HUDEP-2 (cell line): Measurements from ENCODE around the gene GCN1.

ENCODE experiments used
- DNase-seq, 76 experiments: peaks; one replicate each; lab custom pipeline; 2025; ENCODE audit not compliant: unreplicated experiment in 76 of 76; lab: John Stamatoyannopoulos, UW

Gene GCN1

DNA sequence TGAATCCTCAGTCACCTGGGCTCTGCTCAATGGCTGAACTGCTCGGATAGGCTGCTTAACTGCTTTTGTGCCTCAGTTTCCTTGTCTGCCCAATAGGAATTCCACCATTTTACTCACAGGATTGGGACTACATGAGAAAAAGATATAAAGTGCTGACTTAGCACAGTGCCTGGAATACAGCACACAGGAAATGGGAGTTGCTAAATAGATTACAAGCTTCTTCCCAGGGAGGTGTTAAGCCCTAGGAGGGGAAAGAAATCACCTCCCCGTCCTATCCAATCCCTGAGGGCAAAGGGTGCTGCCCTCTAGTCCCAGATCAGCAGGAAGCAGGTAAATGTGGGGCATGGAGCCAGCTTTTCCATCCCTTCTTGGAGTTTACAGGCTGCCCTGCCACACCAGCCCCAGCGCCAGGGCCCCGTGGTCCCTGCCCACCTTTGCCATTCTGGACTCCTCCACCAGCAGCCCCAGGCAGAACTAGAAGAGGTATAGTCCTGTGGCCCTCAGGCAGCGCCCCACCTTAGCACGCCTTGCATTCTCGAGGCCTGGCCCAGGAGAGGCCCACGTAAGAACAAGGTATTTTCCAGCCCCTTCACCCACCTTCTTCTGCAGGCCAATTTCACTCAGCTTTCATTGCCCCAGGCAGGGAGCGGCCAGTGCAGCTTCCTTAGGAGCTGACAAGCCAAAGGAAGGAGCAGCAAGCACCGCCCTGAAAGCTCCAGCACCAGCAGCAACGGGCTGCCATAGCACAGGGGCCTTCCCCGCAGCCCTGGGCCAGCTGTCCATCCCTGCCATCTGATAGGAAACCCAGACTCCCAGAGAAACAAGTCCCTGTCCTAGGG is 35.2 kb upstream of the GCN1 start:
- DNase-seq: no peak

DNA sequence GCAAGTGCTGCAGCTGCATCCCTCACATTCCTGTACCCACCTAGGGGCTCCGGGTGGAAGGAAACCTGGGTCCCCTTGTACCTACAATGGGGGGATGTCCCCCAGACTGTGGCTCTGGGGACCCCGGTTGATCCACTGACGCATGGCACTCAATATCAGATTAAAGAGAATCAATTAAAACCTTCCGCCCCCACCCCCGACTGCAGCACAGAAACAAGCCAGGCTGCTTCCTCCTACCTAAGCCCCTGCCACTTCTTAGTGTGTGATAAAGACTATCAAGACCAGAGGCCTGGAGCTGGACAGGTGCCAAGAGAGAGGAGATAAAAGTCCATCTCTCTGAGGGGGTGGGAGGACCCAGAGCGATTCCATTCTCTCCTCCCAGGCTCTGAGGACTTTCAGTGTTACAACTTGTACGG is 34.6 kb upstream of the GCN1 start:
- peak in 70 of 76 experiments; percentile 17 to 84 (median 62) for DNase-seq

DNA sequence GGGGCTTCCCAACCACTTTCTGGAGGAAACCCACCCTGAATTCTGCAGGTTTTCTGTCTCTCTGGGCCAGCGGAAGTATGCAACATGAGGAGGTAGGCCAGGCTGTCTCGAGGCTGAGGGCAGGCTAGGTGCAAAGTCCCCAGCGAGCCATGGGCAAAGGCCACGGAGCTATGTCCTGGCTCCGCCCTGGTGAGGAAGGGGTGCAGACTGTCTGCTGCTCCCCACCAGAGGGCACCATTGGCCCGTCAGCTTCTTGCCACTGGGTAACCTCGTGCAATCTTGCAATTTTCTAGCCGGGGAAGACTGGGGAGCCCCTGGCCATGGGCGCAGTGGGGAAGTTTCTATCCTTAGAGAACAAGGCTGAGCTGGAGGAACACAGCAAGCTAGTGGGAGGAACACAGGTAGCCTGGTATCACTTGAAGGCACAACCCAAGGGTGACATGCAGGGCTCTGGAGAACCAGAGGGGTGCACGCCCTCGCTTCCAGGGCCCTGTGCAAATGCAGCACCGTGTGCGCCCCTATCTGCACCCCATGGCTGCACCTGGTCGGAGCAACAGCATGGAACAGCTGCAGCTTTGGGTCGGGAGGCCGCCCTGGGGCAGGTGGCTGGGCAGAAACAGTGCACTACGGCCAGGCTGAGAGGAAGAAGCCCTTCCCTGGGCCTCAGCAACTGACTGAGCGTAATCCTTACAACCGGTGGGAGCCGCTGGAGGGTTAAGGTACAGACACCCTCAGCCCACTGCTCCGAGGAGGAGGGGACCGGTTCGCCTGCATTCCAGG is 34.0 kb upstream of the GCN1 start:
- DNase-seq: peak in 74 of 76 experiments; percentile 5 to 84 (median 68)

DNA sequence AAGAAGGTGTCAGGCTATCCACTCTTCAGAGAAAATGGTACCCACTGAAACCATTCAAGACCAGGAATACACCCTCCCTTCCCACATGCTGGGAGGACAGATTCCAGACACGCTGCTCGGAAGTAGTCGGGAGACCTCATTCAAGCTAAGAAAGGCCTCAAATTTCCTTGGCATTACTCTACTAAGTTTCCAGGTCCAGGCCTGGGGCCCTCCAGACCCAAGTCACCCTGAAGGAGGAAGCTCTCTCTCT is 33.5 kb upstream of the GCN1 start:
- DNase-seq: no peak

DNA sequence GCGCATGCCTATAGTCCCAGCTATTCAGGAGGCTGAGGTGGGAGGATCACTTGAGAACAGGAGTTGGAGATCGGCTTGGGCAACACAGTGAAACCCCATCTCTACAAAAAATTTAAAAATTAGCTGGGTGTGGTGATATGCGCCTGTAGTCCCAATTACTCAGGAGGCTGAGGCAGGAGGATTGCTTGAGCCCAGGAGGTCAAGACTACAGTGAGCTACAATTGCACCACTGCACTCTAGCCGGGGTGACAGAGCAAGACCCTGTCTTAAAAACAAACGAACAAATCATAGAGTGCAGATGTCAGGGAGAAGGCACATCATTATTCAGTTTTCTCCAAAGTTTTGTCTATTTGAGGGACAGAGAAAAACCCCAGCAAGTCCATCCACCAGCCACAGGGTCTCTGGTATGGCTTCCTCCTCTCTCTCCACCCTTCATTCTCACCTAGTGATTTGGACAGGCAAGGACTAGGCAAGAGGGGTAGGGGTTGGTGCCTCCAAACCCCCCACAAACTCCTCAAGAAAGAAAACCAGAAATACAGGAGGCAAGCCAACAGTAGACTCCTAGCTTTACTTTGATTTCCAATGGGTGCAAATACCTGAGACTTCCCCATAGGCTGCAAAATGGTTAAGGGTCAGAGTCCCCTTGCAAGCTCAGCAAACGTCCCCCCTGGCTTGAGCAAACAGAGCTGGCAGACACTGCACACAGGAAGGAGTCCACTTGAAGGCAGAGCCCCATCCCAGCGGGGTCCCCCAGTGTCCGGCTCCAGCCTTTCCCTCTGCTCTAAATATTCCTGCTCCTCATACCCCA is 32.9 kb upstream of the GCN1 start:
- no peak for DNase-seq

DNA sequence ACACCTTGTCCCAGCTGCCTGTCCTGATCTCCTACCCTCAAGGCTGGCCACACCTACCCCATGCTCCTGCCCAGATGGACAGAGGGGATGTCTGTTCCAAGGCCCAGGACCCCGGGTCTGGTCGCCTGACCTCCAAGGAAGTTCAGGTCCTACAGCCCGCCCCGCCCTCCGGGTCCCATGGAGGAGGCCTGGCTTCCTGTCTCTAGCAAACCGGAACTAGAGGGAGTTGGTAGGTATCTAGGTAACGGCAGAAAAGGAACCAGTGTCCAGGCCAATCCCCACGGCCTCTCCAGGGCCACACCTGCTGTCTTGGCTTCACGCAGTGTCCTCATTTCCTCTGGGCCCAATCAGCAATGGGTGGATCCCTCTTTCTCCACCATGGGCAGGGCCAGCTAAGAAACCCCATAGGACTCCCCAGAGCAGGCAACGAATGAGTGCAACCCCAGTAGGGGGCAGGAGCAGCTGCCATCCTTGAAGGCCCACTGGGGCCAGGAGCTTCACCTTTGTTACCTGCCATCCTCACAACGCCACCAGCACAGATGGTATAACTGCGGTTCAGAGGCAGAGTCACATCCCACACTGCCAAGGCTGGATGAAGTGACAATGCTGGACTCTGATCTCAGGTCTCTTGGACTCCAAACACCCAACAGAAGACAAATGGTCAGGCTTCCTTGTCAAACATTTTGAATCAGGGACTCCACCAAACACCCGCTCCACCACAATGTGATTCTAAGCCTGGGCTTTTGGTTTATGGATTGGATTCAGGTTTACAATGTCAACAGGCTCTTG is 31.5 kb upstream of the GCN1 start:
- peak in 23 of 76 experiments; percentile 10 to 42 (median 24) for DNase-seq

DNA sequence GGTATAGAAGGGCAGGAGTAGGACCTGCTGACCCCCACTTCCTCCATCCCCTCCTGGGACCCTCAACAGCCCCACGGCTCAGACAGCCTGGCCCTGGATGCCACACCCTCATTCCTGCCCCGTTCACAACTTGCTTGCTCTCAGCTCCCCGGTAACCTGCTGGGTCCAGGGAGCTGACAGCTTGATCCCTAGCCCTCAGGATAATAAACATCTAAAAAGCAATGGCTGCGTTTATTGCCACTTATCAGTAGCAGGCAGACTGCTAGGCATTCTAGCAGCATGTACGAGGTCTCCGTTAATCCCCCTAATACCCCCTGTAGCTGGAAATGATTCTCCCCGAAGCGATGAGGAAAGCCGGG is 30.7 kb upstream of the GCN1 start:
- no peak for DNase-seq

DNA sequence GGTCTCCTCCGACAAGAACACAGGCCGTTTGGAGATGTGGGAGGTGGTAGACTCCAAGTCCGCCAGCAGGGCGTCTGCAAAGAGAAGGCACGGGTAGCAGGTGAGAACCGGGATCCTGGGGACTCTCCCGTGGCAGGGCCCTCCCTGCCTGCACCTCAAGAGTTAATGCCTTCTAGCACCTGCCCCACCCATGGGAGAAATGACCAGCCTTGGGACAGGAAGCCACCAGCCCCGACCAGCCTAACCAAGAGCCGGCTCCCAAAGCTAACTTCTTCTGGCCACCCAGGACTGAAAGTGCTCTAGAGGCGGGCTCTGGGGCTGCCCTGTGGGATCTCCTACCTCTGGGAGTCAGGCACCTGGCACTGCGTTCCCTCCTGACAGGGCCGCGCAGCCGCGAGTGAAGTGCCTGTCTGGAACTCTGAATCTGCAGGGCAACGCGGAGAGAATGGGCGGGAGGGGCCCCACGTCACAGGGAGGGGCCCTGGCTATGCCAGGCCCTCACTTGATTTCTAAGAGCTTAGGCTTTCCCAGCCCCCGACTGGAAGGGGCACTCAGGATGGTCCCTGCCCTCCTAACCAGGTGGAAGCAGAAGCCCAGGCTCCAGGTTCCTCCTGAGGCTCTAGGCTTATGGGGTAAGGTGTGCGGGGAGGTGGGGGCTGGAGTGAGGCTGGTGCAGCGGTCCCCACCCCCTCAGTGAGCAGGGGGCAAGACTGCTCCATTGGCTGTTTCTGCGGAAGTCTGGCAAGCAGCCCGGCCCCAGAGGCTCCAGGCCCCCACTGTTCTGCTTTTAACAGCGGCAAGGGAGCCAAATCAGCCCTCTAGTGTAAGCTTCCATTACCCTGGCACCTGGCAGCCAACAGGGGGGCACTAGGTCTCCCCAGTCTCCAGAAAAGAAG is 30.0 kb upstream of the GCN1 start:
- DNase-seq: peak in 22 of 76 experiments; percentile 6 to 41 (median 18)

DNA sequence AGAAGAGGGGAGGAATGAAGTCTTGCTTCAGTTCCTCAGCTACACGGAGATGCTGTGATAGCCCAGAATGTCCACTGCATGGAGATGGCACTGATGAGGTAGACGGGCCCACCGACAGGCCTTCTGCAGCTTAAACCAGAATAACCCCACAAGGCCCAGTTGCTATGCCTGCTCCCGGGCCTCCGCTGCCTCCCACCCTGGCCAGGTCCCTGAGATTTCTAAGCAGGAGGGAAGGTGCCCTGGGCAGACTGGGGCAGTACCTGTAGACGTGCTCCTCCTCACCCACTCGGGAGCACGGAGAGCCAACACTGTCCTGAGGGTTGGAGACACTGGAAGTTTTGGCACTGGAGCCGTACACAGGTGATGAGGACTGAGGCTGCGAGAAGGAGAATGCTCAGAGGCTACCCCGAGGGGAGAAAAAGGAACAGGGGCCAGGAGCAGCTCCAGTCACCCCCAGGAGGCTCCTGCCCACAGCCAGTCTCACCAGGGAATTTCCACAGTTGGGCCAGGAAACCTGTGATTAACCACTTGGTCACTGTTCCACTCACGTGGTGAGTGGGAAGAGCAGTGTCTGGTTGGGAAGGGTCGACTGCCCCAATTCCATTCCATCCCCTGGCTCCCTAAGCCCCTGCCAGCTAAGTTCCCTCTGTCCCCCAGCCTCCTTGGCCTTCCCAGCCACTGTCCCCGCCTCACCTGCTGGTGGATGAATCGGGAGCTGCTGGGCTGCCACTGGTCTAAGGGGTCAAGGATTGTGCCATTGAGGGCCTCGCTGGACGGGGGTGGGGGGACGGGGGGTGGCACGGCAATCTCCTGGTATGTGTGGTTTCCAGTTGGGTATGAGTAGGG is 29.2 kb upstream of the GCN1 start:
- DNase-seq: no peak

DNA sequence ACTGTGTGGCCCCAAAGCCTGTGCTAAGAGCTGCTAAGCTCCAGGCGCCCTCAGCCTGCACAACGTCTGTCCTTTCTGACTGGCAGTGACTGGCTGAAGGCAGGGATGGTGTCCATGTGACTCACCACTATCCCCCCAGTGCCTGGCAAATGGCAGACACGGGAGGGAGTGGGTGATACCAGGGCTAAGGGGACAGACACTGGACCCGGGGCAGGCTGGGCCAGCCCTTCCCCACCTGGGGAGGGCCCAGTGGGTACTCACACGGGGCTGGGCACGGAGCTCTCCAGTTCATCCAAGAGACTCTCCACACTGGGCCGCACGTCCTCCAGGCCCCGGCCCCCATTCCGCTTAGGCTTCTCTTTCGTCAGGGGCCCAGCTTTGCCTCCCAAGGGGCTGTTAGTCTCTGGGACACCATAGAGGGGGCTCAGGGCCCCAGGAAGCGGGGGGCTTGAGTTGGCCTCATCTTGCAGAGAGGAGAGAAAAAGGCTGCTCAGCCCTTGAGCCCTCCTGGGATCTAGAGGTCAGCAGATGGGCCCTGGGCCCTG is 27.8 kb upstream of the GCN1 start:
- DNase-seq: no peak

DNA sequence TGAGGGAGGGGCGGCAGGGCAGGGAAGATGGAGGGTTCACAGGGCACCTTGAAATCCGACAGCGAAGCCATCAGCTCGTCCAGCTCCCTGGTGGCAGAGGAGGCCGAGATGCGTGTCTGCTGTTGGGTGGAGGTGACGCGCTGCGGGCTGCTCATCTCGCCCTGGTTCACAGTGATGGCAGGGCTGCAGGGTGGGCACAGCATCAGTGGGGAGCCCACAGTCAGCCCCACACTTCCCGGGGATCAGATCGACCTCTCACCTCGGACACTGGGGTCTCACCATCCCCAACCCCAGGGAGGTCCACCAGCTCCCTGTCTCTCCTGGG is 27.0 kb upstream of the GCN1 start:
- DNase-seq: no peak

DNA sequence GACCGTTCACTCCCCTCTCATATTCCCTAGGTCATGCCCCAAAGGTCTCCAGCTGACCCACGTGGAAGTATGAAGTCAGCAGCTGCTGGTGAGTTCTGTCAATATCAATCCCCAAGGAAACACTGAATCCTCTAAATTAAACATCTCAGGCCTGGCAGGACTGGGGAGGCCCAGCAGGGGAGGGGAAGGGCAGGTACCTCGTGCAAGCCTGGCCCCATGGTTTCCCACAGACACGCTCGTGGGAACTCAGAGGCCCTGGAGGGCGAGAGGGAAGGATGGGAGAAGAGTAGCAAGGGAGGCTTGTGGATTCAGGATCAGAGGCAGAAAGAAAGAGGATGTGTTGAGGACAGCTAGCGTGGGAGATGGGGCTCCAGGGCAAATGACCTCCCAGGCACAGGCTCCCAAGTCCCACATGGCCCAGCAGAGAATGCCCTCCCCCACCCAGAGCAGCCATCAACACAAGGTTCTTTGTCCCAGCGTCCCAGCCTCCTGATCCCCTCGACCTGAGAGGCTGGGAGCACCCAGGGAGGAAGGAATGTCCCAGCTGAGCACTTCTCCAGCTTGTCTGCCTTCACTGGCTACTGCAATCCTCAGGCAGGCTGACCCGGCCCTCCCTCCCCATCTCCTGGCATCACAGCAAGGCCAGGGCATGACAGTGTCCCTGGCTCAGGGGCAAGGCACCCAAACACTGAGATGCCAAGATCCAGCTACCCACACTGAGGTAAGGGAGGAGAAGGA is 26.5 kb upstream of the GCN1 start:
- DNase-seq: no peak

DNA sequence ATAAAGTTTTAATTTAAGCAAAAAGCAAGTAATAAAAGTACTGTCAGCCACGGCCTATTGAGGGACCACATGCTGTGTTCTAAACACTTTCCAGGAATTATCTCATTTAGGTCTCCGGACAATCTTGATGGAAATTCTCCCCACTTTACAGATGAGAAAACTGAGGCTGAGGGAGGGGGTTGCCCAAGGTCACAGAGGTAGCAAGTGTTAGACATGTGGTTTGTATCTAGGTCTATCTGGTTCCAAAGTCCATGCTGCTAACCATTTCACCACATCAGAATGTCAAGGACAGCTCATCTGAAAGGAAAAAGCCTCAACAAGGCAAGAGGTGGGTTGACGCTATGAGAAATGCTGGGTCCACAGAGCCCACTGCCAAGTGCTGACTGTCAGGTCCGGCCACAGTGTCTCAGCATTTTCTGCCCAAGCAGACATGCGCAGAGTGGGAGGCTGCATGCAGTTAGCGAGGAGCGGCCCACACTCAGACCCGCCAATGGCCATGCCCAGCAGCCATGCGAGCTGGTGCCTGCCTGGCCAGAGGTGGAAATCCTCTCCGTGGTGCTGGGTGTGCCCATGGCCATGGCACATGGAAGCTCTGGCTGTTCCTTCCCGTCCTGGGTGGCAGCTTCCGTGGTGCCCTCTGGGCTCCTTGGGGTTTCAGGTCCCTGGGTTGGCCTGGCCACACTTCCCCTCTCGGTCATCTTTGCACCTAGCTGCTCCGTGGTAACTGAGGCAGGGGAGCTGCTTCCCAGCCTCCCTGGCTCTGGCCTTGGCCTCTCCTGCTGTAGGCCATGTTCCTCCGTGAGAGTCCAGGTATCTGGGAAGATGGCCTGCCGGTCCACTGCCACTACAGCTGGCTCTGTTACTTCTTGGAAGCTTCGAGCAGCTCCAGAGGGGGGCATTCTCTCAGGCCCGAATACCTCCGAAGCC is 24.4 kb upstream of the GCN1 start:
- DNase-seq: no peak

DNA sequence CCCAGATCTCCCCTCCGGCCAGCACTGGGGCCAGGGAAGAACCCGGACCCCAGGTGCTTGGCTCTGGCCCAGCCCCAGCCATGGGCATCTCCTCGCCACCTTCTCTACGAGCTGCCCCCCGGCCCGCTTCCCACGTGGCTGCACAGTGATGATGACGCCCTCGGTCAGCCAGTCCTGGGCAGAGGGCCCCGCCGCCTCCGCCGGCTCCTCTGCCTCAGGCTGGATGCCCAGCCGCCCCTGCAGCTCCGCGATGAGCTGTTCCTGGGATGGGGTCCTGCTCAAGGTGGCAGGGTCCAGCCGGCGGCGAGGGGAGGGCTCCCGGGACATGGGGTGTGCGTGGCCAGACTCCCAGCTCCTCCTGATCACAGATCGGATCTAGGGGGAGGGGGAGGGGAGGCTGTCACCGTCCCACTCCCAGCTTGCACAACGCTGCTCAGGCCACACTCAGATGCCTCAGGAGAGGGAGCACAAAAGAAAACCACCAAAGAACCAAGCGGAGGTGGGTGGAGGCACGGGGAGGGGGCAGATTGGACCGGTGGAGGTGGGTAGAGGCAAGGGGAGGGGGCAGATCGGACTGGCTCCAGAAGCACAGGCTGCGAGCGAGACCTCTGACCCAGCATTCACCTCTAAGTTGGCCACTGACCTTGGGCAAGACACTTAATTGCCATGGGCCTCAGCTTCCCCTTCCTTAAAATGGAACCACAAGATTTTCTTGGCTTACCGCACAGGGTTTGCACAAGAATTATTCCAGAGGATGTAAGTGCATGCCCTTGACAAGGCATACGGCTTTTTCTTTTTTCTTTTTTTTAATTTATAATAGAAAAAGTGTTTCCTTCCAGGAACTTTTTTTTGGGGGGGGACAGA is 22.5 kb upstream of the GCN1 start:
- no peak for DNase-seq

DNA sequence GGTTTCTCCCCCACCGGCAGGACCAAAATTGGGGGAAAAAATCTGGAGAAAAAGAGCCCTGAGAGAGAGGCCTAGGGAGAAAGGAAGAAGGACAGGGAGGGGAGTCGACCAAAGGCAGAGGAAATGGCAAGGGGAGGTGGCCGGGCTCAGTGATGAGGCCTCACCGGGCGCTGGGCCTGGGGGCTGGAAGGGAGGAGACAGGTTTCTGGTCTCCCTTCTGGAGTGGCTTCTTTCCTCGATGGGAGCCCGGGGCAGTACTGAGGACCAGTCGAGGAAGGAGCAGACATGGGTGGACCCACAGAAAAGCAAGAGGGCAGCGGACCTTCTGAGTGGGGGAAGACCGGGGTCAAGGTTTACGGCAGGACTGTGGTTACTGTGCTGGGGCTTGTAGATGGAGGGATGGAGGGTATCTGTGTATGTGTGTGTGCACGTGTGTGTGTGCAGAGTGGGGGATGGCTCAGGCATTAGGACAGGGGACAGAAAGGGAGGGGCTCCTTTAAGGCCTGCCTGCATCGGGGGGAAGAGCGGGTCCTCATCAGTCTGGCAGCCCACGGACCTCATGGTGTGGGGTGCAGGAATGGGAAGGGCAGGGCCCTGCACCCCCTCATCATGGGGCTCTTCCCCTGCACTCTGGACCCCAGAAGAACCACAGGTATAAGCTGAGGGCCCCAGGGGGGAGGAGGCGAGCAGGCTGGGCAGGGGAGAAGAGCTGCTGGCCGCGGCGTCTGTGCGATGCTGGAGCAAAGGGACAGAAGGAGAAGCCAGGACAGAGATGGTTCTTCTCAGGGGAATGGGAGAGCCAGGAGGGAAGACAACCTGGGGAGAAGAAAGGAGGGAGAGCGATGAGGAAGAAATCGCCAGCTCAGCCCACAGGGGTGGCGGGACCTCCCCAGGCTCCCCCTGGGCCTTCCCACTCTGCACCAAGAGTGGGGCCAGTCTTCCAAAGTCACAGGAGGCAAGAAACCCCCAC is 21.5 kb upstream of the GCN1 start:
- DNase-seq: no peak
